ENCODE measurements around the gene ANKMY1. TPM values are rescaled to one million over a fixed set of nuclear protein-coding genes. Genes with fewer than 3 reads are reported as not detected.

The ANKMY1 gene
- total RNA-seq, 4 donors from 2014 or later, result 9.1 to 10.9 (median 10.2) TPM

- peaks cover 7 to 75% (median 44%) of the 10 kb centered on the region in 4 donors for H3K36me3 ChIP-seq
- 94% methylated on average over 7 of the region's 16 CpGs for WGBS
- H3K27ac ChIP-seq (replicated peaks in 1 of 4), result no peak overlapping the region
- H3K27me3 ChIP-seq, result no peaks in the 10 kb centered on the region
- TF ChIP-seq CTCF (IDR thresholded peaks at IDR 0.05), result no peak
- TF ChIP-seq EP300 (IDR thresholded peaks at IDR 0.05), result no peak
- TF ChIP-seq POLR2AphosphoS5 (IDR thresholded peaks at IDR 0.05), result no peak
- no peak for TF ChIP-seq POLR2A (IDR thresholded peaks at IDR 0.05; ENCODE audit: low read depth)
- intact Hi-C loops (cut with DNase I), result no loop called here
- H3K4me3 ChIP-seq, result no peak overlapping the region
- H3K9me3 ChIP-seq, result no peaks in the 10 kb centered on the region
- DNase-seq (ENCODE audit: extremely low spot score), result no peak
- no peaks in the 10 kb centered on the region for H3K4me1 ChIP-seq
These were observed 95.0 kb downstream of the ANKMY1 start for GRCh38 chr2:240462707-240463273.

- WGBS, result 89% methylated on average over 20 of the region's 41 CpGs
These were observed 95.6 kb downstream of the ANKMY1 start for GRCh38 chr2:240462073-240462706.

GRCh38 chr2:240461471-240462072, 96.2 kb downstream of the ANKMY1 start:
- intact Hi-C loops (cut with DNase I), result no loop called here
- 89% methylated on average over 5 of the region's 17 CpGs for WGBS
- H3K36me3 ChIP-seq, result peaks cover 7 to 73% (median 42%) of the 10 kb centered on the region in 4 donors
- H3K4me3 ChIP-seq, result no peak overlapping the region
- H3K27ac ChIP-seq (replicated peaks in 1 of 4), result no peak overlapping the region
- peaks cover 0 to 7% (median under 1%) of the 10 kb centered on the region in 4 donors for H3K4me1 ChIP-seq
- no peak for DNase-seq (ENCODE audit: extremely low spot score)
- no peaks in the 10 kb centered on the region for H3K9me3 ChIP-seq
- TF ChIP-seq EP300 (IDR thresholded peaks at IDR 0.05) (no peak), CTCF (IDR thresholded peaks at IDR 0.05) (no peak), POLR2AphosphoS5 (IDR thresholded peaks at IDR 0.05) (no peak), POLR2A (IDR thresholded peaks at IDR 0.05; ENCODE audit: low read depth) (no peak)
- peaks cover 0 to 2% (median 0%) of the 10 kb centered on the region in 4 donors for H3K27me3 ChIP-seq

More at GRCh38 chr2:240462073-240462706, 95.6 kb downstream of the ANKMY1 start:
- Histone ChIP-seq H3K4me3 (no peak overlapping the region), H3K27ac (replicated peaks in 1 of 4) (no peak overlapping the region), H3K9me3 (no peaks in the 10 kb centered on the region), H3K27me3 (no peaks in the 10 kb centered on the region), H3K4me1 (peaks cover 0 to under 1% (median 0%) of the 10 kb centered on the region in 4 donors), H3K36me3 (peaks cover 7 to 75% (median 44%) of the 10 kb centered on the region in 4 donors)
- intact Hi-C loops (cut with DNase I), result no loop called here
- DNase-seq (ENCODE audit: extremely low spot score), result no peak
- TF ChIP-seq POLR2A (IDR thresholded peaks at IDR 0.05; ENCODE audit: low read depth) (no peak), POLR2AphosphoS5 (IDR thresholded peaks at IDR 0.05) (no peak), EP300 (IDR thresholded peaks at IDR 0.05) (no peak), CTCF (IDR thresholded peaks at IDR 0.05) (no peak)

GRCh38 chr2:240460781-240461431, 96.9 kb downstream of the ANKMY1 start:
- peaks cover 7 to 67% (median 39%) of the 10 kb centered on the region in 4 donors for H3K36me3 ChIP-seq
- DNase-seq (ENCODE audit: extremely low spot score), result no peak
- H3K4me1 ChIP-seq, result peaks cover 0 to 14% (median 6%) of the 10 kb centered on the region in 4 donors
- H3K9me3 ChIP-seq, result no peaks in the 10 kb centered on the region
- H3K27me3 ChIP-seq, result peaks cover 0 to 8% (median 0%) of the 10 kb centered on the region in 4 donors
- 60% methylated on average over 1 of the region's 16 CpGs for whole genome bisulfite sequencing
- intact Hi-C loops (cut with DNase I), result no loop called here
- H3K27ac ChIP-seq (replicated peaks in 1 of 4), result no peak overlapping the region
- TF ChIP-seq CTCF (IDR thresholded peaks at IDR 0.05), result no peak
- no peak for TF ChIP-seq EP300 (IDR thresholded peaks at IDR 0.05)
- no peak for TF ChIP-seq POLR2AphosphoS5 (IDR thresholded peaks at IDR 0.05)
- TF ChIP-seq POLR2A (IDR thresholded peaks at IDR 0.05; ENCODE audit: low read depth), result no peak
- no peak overlapping the region for H3K4me3 ChIP-seq
